Astrocyte of the cerebellum (primary cell): ENCODE data around the gene AP2A1.

ENCODE experiments used
- DNase-seq: peaks from one replicate; pipeline ENCODE4 v3.0.0-alpha.2; 2011; ENCODE audit warnings: low read depth
- H3K4me3 ChIP-seq: 2 replicates; pipeline ENCODE4 v1.5.1; 2011; ENCODE audit warnings: mild to moderate bottlenecking, low read depth, low read length, moderate library complexity
- in situ Hi-C: cut with HindIII; loops from 2 replicates; pipeline ENCODE4 v1.10.0; 2017; ENCODE audit warnings: low sequenced_read_pairs
- TF ChIP-seq, protein P1 (sequence below): IDR thresholded peaks from 2 replicates; pipeline ENCODE4 v1.5.1; 2012; ENCODE audit warnings: low read length, low read depth, moderate library complexity, mild to moderate bottlenecking; ENCODE audit errors: missing control alignments

Gene AP2A1

DNA sequence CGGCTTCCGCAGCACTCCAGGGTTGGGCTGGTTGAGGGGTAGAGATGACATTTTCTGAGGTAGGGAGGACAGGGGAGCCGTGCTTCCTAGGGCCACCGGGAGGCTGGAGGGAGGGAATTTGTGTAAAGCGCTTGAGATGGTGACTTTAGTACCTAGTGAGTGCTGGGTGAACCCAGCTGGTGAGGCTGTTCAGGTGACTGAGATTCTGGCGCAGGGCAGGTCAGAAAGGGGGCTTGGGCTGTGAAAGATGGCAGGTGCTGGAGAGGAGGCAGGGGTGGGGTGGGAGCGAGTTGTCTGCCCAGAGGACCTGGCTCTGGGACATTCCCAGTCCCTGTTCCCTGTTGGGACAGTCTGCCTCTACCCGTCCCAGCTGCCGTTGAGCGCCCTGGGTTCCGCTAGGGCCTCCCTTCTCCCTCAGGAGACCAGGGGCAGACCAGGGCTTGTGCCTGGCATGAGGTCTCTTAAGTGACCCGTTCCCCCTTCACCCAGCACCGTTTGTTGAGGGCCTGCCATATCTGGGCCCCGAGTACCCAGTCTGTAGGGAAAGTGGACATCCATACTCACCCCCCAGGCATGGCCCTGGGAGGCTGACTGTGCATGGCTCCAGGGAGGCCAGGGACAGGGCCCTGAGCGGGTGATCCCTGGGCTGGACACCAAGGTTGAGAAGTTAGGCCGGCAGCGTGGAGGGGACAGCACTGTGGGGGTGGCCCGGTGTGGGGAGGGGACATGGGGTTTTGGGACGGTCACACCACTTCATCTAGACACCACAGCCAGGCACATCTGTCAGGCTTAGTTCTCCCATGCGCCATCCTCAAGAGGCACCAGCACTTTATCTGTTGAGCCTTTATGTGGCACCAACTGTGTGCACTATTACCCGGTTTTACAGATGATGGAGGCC is 89.1 kb downstream of the AP2A1 start:
- TF ChIP-seq, protein P1, sequence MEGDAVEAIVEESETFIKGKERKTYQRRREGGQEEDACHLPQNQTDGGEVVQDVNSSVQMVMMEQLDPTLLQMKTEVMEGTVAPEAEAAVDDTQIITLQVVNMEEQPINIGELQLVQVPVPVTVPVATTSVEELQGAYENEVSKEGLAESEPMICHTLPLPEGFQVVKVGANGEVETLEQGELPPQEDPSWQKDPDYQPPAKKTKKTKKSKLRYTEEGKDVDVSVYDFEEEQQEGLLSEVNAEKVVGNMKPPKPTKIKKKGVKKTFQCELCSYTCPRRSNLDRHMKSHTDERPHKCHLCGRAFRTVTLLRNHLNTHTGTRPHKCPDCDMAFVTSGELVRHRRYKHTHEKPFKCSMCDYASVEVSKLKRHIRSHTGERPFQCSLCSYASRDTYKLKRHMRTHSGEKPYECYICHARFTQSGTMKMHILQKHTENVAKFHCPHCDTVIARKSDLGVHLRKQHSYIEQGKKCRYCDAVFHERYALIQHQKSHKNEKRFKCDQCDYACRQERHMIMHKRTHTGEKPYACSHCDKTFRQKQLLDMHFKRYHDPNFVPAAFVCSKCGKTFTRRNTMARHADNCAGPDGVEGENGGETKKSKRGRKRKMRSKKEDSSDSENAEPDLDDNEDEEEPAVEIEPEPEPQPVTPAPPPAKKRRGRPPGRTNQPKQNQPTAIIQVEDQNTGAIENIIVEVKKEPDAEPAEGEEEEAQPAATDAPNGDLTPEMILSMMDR: no peak
- DNase-seq: no peak
- in situ Hi-C loops: no loop called here
- H3K4me3 ChIP-seq: no peak overlapping the region

DNA sequence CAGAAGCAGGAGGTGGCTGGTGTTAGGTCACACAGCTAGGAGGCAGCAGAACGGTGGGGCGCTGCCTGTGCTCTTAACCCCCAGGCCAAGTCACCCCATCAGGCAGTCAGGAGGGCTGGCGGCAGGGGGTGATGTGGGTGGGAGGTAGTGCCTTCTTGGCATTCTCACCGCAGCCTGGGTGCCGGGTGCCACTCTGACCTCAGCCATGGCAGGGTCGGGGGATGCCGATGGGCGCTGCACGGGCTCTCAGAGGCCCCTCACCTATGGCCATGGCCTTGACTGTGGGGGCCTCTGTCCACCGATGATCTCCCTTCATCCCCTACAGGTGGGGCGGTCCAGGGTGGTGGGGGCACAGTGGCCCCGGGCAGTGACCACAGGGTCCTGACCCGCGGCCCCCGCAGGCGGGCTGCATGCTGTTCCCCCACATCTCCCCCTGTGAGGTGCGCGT is 89.8 kb downstream of the AP2A1 start:
- no peak overlapping the region for H3K4me3 ChIP-seq
- TF ChIP-seq, protein P1: no peak
- no peak for DNase-seq
- in situ Hi-C loops: no loop called here
